BE2C (cell line): Measurements from ENCODE around the gene CACFD1.

Source experiments
- DNase-seq: peaks from one replicate; pipeline ENCODE4 v3.0.0-alpha.2; 2020
- H3K27me3 ChIP-seq: fragments of 250-450 bp; sonication (Bioruptor Pico); 2 replicates; pipeline ENCODE4 v1.5.1; 2020; ENCODE audit warnings: mild to moderate bottlenecking
- H3K36me3 ChIP-seq: fragments of 250-450 bp; sonication (Bioruptor Pico); 2 replicates; pipeline ENCODE4 v1.5.1; 2020; ENCODE audit warnings: mild to moderate bottlenecking
- H3K4me1 ChIP-seq: fragments of 250-450 bp; sonication (Bioruptor Pico); 2 replicates; pipeline ENCODE4 v1.5.1; 2020
- H3K4me3 ChIP-seq: 2 replicates; pipeline ENCODE4 v1.5.1; 2011; ENCODE audit warnings: low read depth, low read length
- H3K9me3 ChIP-seq: fragments of 250-450 bp; sonication (Bioruptor Pico); 2 replicates; pipeline ENCODE4 v1.5.1; 2020
- TF ChIP-seq, protein P1 (sequence below): IDR thresholded peaks from 2 replicates; pipeline ENCODE4 v1.5.1; 2012; ENCODE audit warnings: mild to moderate bottlenecking, low read depth, low read length

The CACFD1 gene

DNA sequence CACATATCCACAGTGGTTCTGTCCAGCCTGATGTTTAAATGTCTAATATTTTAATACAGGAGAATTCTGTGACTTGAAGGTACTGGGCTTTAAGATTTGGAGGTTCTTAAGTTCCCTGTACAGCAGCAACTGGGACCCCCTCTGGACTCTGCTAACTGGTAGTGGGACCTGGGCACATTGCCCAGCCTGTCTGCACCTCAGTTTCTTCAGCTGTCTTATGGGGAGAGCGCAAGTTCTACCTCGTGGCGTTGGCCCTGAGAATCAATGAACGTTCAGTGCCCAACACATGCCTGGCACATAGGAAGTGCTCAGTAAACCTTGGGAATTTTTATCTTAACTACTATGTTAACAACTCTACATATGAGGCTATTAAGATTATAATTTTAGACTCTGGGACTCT, 17.7 kb downstream of the CACFD1 start:
- no peak for DNase-seq
- H3K4me1 ChIP-seq = peaks cover 3% of the 10 kb centered on the region; the same call in 1 of the 2 replicates
- peak overlapping the region; percentile 78; the same call in 1 of the 2 replicates for H3K4me3 ChIP-seq
- no peaks in the 10 kb centered on the region for H3K9me3 ChIP-seq
- TF ChIP-seq, protein P1, sequence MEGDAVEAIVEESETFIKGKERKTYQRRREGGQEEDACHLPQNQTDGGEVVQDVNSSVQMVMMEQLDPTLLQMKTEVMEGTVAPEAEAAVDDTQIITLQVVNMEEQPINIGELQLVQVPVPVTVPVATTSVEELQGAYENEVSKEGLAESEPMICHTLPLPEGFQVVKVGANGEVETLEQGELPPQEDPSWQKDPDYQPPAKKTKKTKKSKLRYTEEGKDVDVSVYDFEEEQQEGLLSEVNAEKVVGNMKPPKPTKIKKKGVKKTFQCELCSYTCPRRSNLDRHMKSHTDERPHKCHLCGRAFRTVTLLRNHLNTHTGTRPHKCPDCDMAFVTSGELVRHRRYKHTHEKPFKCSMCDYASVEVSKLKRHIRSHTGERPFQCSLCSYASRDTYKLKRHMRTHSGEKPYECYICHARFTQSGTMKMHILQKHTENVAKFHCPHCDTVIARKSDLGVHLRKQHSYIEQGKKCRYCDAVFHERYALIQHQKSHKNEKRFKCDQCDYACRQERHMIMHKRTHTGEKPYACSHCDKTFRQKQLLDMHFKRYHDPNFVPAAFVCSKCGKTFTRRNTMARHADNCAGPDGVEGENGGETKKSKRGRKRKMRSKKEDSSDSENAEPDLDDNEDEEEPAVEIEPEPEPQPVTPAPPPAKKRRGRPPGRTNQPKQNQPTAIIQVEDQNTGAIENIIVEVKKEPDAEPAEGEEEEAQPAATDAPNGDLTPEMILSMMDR = no peak
- H3K27me3 ChIP-seq = no peaks in the 10 kb centered on the region
- H3K36me3 ChIP-seq = peaks cover 29% of the 10 kb centered on the region

DNA sequence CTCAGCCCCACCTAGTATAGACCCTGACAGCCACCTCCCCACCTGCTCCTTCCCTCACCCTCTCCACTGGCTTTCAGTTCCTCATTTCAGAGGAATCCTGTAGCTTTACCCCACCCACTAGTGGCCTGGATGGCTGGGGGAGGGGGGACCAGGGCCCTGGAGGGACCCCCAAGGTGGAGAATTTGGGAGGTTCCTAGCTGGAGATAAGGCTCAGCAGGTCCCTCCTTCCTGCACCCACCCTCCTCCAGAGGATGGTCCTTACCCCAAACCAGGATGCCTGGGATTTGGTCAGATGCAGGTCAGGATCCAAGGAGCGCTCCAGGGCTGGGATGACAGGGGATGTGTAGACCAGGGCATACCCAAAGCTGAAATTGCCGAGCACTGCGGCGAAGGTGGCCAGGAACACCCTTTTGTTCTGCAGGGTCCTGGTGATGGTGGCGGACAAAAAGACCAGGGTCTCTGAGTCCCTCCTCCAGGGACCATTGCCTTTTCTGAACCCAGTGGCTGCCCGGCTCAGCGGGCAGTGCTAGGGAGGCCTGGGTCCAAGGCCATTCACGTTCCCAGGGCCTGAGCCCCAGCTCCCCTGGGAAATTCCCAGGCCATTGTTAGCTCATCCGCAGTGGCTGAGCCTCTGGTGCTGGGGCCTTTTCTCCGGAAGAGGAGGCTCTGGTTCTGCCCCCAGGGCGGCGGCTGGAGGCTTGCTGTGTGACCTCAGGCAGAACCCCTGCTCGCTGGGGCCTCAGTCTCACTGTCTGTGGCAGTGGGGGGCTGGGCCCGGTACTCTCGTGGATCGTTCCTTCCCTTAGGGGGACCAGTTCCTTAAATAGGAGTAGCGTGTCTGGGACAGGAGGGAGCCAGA, 18.4 kb downstream of the CACFD1 start:
- TF ChIP-seq, protein P1 = no peak
- no peaks in the 10 kb centered on the region for H3K27me3 ChIP-seq
- peaks cover 24% of the 10 kb centered on the region for H3K36me3 ChIP-seq
- H3K4me3 ChIP-seq = peak overlapping the region; percentile 78
- H3K9me3 ChIP-seq = no peaks in the 10 kb centered on the region
- DNase-seq = peak; percentile 82
- peaks cover 3% of the 10 kb centered on the region; the same call in 1 of the 2 replicates for H3K4me1 ChIP-seq

DNA sequence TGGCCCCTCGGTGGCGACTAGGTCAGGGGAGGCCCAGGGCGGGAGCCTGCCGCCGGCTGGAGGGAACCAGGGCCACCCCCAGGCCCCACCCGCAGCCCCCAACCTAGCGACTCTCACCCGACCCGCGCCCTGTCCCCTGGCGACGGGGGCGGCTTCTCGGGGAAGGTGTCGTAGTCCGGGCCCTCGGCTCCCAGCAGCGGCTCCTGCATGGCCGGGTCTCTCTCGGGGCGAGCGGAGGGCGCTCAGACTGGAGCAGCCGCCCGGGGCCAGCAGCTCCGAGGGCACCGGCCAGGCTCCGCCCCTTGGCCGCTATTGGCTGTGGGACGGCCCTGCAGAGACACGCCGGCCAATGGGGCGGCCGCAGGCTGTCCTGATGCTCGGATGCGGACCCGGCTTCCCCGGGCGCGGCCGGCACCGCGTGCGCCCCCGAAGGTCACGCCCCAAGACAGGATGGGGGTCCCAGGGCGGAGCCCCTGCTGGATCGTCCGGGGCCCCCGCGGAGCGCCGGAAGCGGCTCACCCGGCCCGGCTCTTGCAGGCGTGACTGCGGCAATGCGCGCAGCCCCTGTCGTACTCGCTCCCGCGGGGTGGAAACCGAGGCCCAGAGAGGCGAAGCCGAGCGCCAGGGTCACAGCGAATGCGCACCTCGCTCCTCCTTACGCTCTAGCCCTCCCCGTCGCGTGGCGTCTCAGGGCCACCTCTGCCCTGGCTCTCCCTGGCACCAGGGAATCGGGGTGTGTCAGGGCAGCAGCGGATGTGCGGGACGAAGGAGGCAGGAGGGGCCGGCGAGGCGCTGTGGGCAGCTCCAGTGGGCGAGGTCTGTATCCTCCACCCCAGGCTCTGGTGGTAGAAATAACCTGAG, 19.3 kb downstream of the CACFD1 start, which contains the start of gene SLC2A6:
Gene SLC2A6, minus strand, starts transcription at position 249 of the 861 bp plus-strand sequence. Its CDS starts 40 bp downstream, at position 209.
- Histone ChIP-seq H3K9me3 (no peaks in the 10 kb centered on the region), H3K4me1 (peaks cover 3% of the 10 kb centered on the region; the same call in 1 of the 2 replicates), H3K36me3 (peaks cover 17% of the 10 kb centered on the region), H3K4me3 (peak within 1 kb of the TSS; percentile 78), H3K27me3 (no peaks in the 10 kb centered on the region)
- peak; percentile 96 for DNase-seq
- TF ChIP-seq, protein P1 = no peak

DNA sequence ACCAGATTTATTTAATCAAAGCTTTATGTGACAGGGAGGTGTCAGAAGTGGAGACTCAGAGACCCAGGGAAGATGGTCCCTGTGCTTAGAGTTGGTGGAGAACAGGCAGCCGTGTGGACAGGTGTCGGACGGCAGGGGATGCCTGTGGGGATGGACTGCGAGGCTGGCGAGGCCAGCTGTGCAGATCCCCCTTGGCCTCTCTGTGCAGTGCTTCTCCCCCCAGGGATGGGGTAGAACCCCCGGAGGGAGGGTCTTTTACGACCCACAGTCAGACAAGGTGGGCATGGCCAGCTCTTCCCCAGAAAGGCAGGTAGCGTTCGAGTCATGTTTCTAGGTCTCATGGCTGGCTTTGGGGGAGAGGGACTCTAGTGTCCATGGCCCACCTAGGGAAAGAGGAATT, 23.8 kb downstream of the CACFD1 start:
- H3K36me3 ChIP-seq = no peaks in the 10 kb centered on the region
- H3K9me3 ChIP-seq = no peaks in the 10 kb centered on the region
- peaks cover 18% of the 10 kb centered on the region for H3K4me1 ChIP-seq
- no peak for DNase-seq
- no peaks in the 10 kb centered on the region for H3K27me3 ChIP-seq
- no peak overlapping the region for H3K4me3 ChIP-seq
- TF ChIP-seq, protein P1 = no peak

DNA sequence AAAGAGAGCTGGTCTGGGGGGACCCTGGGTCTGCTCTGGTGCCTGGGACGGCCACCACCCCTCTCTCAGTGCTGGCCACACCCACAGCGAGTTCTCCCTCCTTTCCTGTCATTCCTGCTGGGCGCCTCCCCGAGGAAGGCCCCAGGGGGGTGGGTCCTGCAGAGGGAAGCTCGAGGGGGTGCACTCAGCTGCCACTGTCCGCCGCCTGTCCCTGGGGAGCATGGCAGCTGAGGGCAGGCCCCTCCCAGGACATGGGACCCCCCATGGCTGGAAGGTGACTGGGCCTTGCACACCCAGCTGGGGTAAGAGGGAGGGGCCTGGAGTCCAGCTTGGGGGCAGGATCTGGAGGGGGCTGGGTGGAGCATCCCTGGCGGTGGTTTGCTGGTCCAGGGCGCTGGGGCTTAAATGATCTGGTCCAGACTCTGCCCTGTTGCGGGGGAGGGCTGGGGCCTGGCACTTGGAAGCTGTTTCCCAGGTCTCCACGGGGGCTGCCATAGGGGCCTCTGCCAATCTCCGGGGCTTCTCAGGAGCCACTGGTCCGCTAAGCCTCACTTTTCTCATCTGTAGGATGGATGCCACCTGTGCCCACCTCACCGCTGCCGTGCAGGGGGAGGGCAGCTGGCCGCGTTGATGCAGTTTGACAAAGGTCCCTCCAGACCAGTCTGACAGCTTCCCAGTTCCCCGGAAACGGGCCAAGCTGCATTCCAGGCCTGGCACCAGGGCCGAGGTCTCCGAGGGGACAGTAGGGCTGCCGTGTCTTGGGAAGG, 25.1 kb downstream of the CACFD1 start:
- peak; percentile 76 for DNase-seq
- Histone ChIP-seq H3K9me3 (no peaks in the 10 kb centered on the region), H3K36me3 (no peaks in the 10 kb centered on the region), H3K4me1 (peaks cover 18% of the 10 kb centered on the region), H3K4me3 (no peak overlapping the region), H3K27me3 (no peaks in the 10 kb centered on the region)
- TF ChIP-seq, protein P1 = no peak
